Measurements from ENCODE around the gene PDE4D.
A peak's percentile ranks its signal among the peaks of the same experiment; 100 is the strongest.

The PDE4D gene

DNA sequence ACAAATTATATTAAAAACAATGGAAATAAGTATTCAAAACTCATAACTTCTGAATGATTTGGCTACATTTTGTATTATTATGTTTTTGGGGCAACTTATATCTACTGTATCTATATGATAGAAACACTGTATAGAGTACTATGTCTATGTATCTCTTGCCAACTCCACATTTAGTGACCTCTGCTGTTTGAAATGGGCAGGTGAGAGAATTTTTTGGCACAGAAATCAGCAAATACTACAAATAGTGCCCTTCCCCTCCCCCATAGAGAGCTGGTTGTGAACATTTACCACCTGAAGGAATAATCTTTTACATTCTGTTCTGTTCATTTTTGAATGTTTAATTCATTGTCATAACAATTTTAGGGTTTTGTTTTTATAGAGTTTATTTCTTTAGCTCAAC is 545.3 kb downstream of the PDE4D start:
- no peak for DNase-seq

GRCh38 chr5:59346982-59347381 is 546.5 kb downstream of the PDE4D start:
- DNase-seq = no peak

DNA sequence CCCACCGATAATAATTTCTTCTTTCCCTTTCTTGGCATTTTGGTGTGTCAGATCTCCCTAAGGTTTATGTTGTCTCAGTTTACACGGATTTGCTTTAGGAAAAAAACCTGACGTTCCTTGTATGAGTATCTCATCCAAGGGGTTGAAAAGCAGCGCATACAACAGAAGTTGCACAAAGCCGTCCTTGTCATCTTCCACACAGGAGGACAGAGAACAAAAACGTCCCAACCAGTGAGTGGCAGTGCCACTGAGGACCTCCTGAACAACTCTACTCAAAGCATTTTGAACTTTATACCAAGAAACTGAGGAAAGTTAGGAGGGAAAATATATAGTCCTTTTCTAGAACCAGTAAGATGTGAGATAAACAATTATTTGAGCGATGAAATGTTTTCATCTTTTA is 547.0 kb downstream of the PDE4D start:
- no peak for DNase-seq

- DNase-seq = no peak
Measured at GRCh38 chr5:59342181-59342580, 551.3 kb downstream of the PDE4D start.

DNA sequence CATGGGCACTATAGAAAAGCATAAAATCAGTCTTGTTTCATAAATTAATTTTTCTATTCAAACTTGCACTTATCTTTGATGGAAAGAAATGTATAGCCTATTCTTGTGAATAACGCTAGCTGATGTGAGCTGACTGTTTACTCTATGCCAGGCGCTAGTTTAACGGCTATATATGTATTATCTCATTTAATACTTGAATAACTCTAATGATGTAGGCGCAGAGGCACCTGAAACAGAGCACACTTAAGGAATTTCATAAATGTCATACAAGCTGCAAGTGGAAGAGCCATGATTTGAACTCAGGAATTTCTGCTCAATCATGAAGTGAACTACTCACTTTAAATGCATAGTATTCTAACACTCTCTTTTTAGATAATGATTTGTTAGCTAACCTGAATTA is 551.8 kb downstream of the PDE4D start:
- no peak for DNase-seq

DNA sequence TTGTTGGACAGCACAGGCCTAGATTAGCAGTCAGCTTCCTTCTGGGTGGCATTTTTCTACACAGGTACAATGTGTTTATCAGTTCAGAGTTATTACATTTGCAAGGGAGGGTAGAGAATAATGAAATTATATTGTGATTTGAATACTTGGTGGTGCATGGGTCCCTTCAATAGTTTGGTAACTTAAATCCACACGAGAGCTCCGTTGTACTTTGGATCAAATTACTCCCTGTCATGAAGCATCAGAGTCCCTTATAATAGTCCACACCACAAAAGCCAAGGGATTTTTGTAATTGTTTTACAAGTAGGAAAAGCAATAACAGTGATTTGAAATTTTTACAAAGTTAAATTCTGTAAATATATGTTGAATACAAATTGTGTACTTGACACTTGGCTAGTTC is 552.4 kb downstream of the PDE4D start:
- DNase-seq = no peak

GRCh38 chr5:59340637-59341036 is 552.9 kb downstream of the PDE4D start:
- DNase-seq = no peak

DNA sequence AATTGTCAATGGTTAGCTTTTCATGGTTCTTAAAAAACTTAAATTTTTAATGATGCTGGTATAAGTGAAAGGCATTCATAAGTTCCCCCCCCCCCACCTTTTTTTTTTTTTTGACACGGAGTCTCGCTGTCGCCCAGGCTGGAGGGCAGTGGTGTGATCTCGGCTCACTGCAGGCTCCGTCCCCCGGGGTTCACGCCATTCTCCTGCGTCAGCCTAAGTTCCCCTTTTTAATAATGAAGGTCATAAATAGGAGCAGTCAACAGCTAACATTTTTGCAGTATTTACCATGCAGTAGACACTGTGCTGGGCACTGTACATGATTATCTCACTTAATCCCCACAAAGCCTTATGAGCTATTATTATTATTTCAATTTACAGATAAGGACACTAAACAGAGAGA is 556.3 kb downstream of the PDE4D start:
- DNase-seq = no peak

- no peak for DNase-seq
Measured at GRCh38 chr5:59335544-59335943, 558.0 kb downstream of the PDE4D start.

- no peak for DNase-seq
Measured at GRCh38 chr5:59333416-59333815, 560.1 kb downstream of the PDE4D start.

GRCh38 chr5:59332236-59332973 is 561.1 kb downstream of the PDE4D start:
- no peak for DNase-seq

GRCh38 chr5:59330680-59331079 is 562.8 kb downstream of the PDE4D start:
- no peak for DNase-seq

DNA sequence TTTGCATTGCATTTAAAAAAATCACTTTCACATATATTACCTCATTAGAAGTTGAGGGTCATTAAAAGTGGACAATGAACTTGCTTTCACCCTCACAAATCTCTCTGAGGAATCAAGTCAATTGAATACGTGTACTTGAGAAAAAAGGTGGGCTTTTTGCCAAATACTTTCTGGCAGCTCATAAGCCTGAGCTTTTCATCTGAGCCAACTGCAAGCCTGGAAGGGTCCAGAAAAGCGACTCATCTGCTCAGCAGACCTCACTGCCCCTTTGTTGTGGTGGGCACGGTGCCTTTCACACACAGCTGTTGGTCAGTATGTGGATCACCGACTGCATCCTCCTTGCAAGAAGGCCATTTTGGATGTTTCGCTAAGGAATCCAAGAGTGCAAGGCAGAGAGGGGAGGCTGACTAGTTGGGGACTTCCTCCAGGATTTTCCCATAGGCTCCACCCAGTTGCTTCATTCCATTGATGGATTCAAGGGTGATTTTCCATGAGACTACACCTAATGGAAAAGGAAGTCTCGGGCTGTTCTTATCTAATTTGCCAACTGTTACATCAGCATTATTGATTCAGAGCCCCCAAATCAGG is 564.7 kb downstream of the PDE4D start:
- DNase-seq = peak; percentile 20

DNA sequence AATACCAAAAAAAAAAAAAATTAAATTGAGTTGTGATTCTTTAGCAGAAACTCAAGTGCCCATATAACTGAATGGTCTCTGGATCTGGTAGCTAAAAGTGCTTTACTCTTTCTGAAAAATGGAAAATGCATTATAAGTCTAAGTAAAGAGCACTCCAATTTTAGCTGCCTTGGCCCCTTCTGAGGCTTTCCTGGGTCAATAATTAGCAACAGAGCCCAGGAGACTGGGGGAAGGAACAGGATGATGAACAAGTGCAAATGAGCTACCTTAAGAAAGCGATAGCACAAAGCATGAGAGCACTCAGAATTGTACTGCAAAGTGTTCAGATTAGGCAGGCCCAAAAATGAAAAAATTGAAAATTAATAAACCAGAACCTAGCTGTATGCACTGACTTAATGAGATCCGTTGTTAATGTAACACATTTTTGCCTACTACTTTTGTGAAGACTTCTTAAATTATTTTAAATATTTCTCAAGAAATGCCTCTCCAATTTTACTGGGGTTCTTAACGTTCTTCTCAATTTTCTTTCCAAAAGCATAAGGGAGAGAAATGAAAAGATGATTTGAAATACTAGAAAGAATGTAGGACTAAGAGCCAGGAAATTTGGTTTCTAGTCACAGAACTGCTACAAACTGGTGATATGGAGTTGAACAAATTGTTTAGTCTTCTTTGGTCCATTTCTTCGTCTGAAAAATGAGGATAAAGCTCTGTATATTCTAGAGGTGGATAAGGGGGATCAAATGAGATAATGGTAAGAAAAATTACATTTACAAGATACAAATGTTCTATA is 566.1 kb downstream of the PDE4D start:
- DNase-seq = no peak

DNA sequence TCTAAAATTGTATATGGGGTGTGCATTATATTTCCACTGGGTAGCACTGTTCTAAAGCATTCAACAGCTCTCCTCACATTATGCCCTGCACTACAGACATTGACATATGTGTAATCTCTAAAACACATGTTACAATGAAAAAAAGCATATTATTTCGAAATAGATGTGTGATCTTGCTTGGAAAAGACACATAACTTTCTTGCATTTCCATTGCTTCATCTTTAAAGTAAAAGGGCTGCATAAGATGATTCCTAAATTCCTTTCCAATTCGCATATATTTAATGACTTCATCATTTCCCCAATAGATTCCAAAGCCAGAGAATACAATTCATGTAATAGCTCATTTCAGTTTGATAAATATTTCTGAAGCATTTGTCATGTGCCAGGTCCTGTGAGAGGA is 566.9 kb downstream of the PDE4D start:
- DNase-seq = no peak

DNA sequence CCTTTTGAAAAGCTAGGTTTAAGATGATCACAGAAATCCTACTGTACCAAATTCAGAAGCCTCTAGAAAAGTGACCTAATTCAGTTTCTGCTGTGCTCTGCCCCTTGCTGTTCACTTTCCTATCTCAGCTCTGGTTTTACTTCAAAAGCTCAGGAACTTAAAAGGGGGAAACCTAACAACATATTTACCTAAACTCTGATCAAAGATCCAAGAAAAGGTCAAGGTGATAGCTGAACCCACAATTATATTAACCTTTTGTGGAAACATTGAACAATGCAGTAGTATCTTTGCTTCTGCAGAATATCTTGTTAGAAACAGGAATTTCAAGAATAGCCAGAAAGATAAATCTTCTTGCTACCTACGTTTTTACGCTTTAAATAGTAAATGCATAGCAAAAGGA is 568.5 kb downstream of the PDE4D start:
- DNase-seq = no peak

DNA sequence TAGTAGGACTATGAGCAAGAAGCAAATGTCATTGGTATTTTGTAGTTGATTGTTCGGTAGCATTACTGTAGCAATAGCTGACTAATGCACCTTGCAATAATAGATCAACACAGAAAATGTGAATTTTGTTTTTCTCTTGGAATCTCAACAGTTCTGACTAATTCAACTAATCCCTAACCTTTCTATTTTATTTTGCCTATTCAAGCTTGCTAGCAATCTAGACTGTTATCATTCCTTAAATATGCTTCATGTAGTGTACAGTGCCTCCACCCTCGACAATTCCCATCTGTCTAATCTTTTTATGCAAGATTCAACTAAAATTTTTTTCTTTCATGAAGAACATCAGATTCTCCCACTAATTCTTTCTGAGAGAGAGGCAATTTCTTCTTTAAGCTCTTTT is 570.6 kb downstream of the PDE4D start:
- no peak for DNase-seq

- no peak for DNase-seq
Measured at GRCh38 chr5:59322058-59322457, 571.5 kb downstream of the PDE4D start.

DNA sequence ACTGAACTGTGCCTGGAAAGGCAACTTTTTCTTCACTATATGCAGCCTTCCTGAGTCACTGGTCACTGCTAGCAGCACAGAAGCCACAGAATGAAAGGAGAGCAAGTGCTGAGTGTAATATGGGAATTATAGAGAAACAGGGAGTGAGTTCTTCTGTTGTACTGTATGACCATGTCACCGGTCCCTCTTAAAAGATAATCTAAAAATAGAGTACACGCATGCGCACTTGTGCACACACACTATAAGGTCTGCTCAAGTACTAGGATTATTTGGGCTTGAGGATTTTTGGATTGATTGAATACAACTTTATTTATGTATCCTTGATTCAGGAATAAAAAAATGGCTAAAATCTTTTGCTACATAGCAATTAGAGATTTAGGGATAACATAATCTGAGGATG is 571.9 kb downstream of the PDE4D start:
- no peak for DNase-seq

GRCh38 chr5:59320420-59320819 is 573.1 kb downstream of the PDE4D start:
- DNase-seq = no peak

GRCh38 chr5:59319250-59319649 is 574.3 kb downstream of the PDE4D start:
- no peak for DNase-seq

GRCh38 chr5:59317774-59318205 is 575.7 kb downstream of the PDE4D start:
- DNase-seq = no peak

DNA sequence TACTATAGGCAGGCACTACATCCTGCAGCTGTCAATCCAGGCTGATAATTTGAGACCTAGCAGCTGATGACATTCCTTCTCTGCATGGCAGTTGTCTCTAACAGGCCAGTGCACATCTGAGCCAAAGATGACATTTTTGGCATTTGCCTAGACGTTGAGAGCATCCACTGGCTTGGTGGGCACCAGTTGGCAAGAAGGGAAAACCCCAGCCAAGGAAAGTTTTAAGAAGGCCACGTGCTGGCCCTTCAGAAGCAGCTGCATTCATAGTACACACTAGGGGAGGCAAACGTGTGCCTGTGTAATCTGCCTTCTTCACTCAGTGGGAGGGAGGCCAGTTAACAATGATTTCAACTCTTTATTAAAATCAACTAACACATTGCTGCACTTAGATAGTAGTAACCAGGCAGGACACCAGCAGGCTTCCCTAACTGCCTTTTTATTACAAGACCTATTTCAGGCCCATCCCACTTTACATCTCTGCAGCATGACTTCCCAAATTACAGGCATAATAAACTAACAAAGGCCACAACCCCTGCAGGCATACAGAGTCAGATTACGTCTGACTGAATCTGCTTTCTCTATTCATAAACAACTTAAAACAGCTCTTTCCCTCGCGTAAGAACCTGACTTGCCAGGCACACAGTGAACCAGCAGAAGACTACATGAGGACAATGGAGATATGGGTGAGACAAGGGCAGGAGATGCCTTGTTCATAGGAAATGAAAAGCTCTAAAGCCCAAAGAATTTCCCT is 576.3 kb downstream of the PDE4D start:
- DNase-seq = peak; percentile 39
